Cardiac muscle cell (in vitro differentiated cells and primary cell): ENCODE data around the gene CRIM1. TPM values are rescaled to one million over a fixed set of nuclear protein-coding genes. Genes with fewer than 3 reads are reported as not detected.

Source experiments
- DNase-seq, 2 donors: peaks; one replicate each; pipeline versions ENCODE4 v3.0.0 to v3.0.0-alpha.2; 2010 to 2017; ENCODE audit warnings: low read depth in 1 of 2, low spot score in 1 of 2
- H3K27ac ChIP-seq: fragments of 200-600 bp; sonication (generic); 2 replicates; pipeline ENCODE4 v1.5.1; 2016
- H3K27me3 ChIP-seq: fragments of 200-600 bp; sonication (generic); 2 replicates; pipeline ENCODE4 v1.6.0; 2016; ENCODE audit warnings: control low read depth
- H3K36me3 ChIP-seq: fragments of 200-600 bp; sonication (generic); 2 replicates; pipeline ENCODE4 v1.5.1; 2016; ENCODE audit warnings: control low read depth
- H3K4me1 ChIP-seq: fragments of 200-600 bp; sonication (generic); 2 replicates; pipeline ENCODE4 v1.8.1; 2017; ENCODE audit warnings: low read depth, mild to moderate bottlenecking, mixed run types
- H3K4me3 ChIP-seq: fragments of 200-600 bp; sonication (generic); 2 replicates; pipeline ENCODE4 v1.5.1; 2016; ENCODE audit warnings: mild to moderate bottlenecking
- H3K9me3 ChIP-seq: fragments of 200-600 bp; sonication (generic); 2 replicates; pipeline ENCODE4 v1.5.1; 2017; ENCODE audit warnings: low read depth, mild to moderate bottlenecking, control low read depth
- CTCF ChIP-seq: IDR thresholded peaks from 2 replicates; pipeline ENCODE4 v1.5.1; 2012; ENCODE audit warnings: low read depth, mild to moderate bottlenecking, low read length
- polyA plus RNA-seq: library from polyadenylated mRNA; unstranded; fragments of >200 nt; fragmentation: Nextera tagmentation; extraction: Ambion mirVana; gene quantifications from 2 replicates; pipeline ENCODE4 v1.2.1, GENCODE V29; 2016
- total RNA-seq: library from RNA; depleted of rRNA; stranded (reverse); fragments of >200 nt; gene quantifications from 2 replicates; pipeline ENCODE4 v1.2.3, GENCODE V29; 2016

Gene CRIM1
- total and polyA plus RNA-seq, 2 experiments from 2014 or later: 2.4 to 5.4 TPM

GRCh38 chr2:36535099-36535498 lies 179.5 kb downstream of the CRIM1 start:
- Histone ChIP-seq H3K4me1 (peaks cover 11% of the 10 kb centered on the region), H3K36me3 (no peaks in the 10 kb centered on the region), H3K27me3 (no peaks in the 10 kb centered on the region), H3K9me3 (no peaks in the 10 kb centered on the region), H3K4me3 (no peak overlapping the region), H3K27ac (no peak overlapping the region)
- no peak for TF ChIP-seq CTCF
- DNase-seq: no peak

- DNase-seq: no peak
- Histone ChIP-seq H3K36me3 (no peaks in the 10 kb centered on the region), H3K4me3 (no peak overlapping the region), H3K9me3 (no peaks in the 10 kb centered on the region), H3K4me1 (peaks cover 12% of the 10 kb centered on the region), H3K27ac (no peak overlapping the region), H3K27me3 (no peaks in the 10 kb centered on the region)
- TF ChIP-seq CTCF: no peak
Measured at GRCh38 chr2:36536776-36537175, 181.2 kb downstream of the CRIM1 start.

GRCh38 chr2:36538335-36538734 lies 182.8 kb downstream of the CRIM1 start:
- peak; percentile 31 to 93 for DNase-seq
- H3K9me3 ChIP-seq: no peaks in the 10 kb centered on the region
- no peak overlapping the region for H3K27ac ChIP-seq
- peaks cover 22% of the 10 kb centered on the region for H3K4me1 ChIP-seq
- no peak for TF ChIP-seq CTCF
- H3K4me3 ChIP-seq: no peak overlapping the region
- H3K36me3 ChIP-seq: no peaks in the 10 kb centered on the region
- H3K27me3 ChIP-seq: no peaks in the 10 kb centered on the region

- TF ChIP-seq CTCF: no peak
- Histone ChIP-seq H3K4me1 (peaks cover 22% of the 10 kb centered on the region), H3K36me3 (no peaks in the 10 kb centered on the region), H3K27ac (no peak overlapping the region), H3K9me3 (no peaks in the 10 kb centered on the region), H3K27me3 (no peaks in the 10 kb centered on the region), H3K4me3 (no peak overlapping the region)
- DNase-seq: no peak
Measured at GRCh38 chr2:36539631-36540030, 184.1 kb downstream of the CRIM1 start.

GRCh38 chr2:36540986-36541754 lies 185.6 kb downstream of the CRIM1 start:
- DNase-seq: no peak
- no peak for TF ChIP-seq CTCF
- Histone ChIP-seq H3K36me3 (no peaks in the 10 kb centered on the region), H3K27me3 (no peaks in the 10 kb centered on the region), H3K4me1 (peaks cover 22% of the 10 kb centered on the region), H3K27ac (no peak overlapping the region), H3K9me3 (no peaks in the 10 kb centered on the region), H3K4me3 (no peak overlapping the region)
